Endodermal cell (in vitro differentiated cells): ENCODE measurements around the gene ZNF304. TPM values are rescaled to one million over a fixed set of nuclear protein-coding genes. Genes with fewer than 3 reads are reported as not detected.

Experiments used
- DNase-seq: peaks from one replicate; pipeline ENCODE4 v3.0.0-alpha.2; 2017
- H3K27ac ChIP-seq: 2 replicates; pipeline ENCODE4 v1.5.1; 2013; ENCODE audit warnings: mild to moderate bottlenecking, low read depth, low read length, moderate library complexity
- H3K27me3 ChIP-seq: 2 replicates; pipeline ENCODE4 v1.6.1; 2013; ENCODE audit warnings: mild to moderate bottlenecking, low read length, moderate library complexity; ENCODE audit not compliant: insufficient read depth, control insufficient read depth, poor library complexity, severe bottlenecking
- H3K36me3 ChIP-seq: 2 replicates; pipeline ENCODE4 v1.7.0; 2013; ENCODE audit warnings: mild to moderate bottlenecking, low read length, moderate library complexity; ENCODE audit not compliant: control insufficient read depth, insufficient read depth
- H3K4me1 ChIP-seq: one replicate; pipeline ENCODE4 v1.7.0; 2013; ENCODE audit warnings: low read length; ENCODE audit not compliant: control insufficient read depth, insufficient read depth
- H3K4me3 ChIP-seq: 2 replicates; pipeline ENCODE4 v1.5.1; 2013; ENCODE audit warnings: mild to moderate bottlenecking, low read length, moderate library complexity
- H3K9ac ChIP-seq: 2 replicates; pipeline ENCODE4 v1.6.1; 2013; ENCODE audit warnings: mild to moderate bottlenecking, low read length, moderate library complexity; ENCODE audit not compliant: poor library complexity, severe bottlenecking; ENCODE audit errors: extremely low read depth
- H3K9me3 ChIP-seq: 2 replicates; pipeline ENCODE4 v1.6.1; 2013; ENCODE audit warnings: mild to moderate bottlenecking, low read length, moderate library complexity; ENCODE audit not compliant: control insufficient read depth
- H3K27ac Mint-ChIP-seq: 2 replicates; pipeline ENCODE4 v1.8.0; 2020; ENCODE audit warnings: mixed read lengths
- H3K27me3 Mint-ChIP-seq: 2 replicates; pipeline ENCODE4 v1.8.0; 2021; ENCODE audit warnings: mild to moderate bottlenecking, mixed read lengths; ENCODE audit not compliant: insufficient read depth
- H3K36me3 Mint-ChIP-seq: 2 replicates; pipeline ENCODE4 v1.8.0; 2020; ENCODE audit warnings: low read depth, mixed read lengths
- H3K4me1 Mint-ChIP-seq: 2 replicates; pipeline ENCODE4 v1.8.0; 2020; ENCODE audit warnings: mixed read lengths
- H3K4me3 Mint-ChIP-seq: 2 replicates; pipeline ENCODE4 v1.8.0; 2020; ENCODE audit warnings: mild to moderate bottlenecking, moderate library complexity, mixed read lengths
- H3K9me3 Mint-ChIP-seq: 2 replicates; pipeline ENCODE4 v1.8.0; 2020; ENCODE audit warnings: mild to moderate bottlenecking, mixed read lengths
- CTCF ChIP-seq: fragments of 200-600 bp; sonication (generic); conservative IDR thresholded peaks from 2 replicates; pipeline ENCODE4 v1.5.0; 2021; ENCODE audit warnings: antibody characterized with exemption, mild to moderate bottlenecking
- WGBS, 2 experiments: methylation state at CpG; one replicate each; pipeline versions ENCODE4 v1.1.5 to v1.1.7; 2013; ENCODE audit warnings: missing lambda C conversion rate in 2 of 2, mixed read lengths in 1 of 2; ENCODE audit not compliant: insufficient coverage in 1 of 2, insufficient read length in 1 of 2; 5-methylcytosine and 5-hydroxymethylcytosine counted together
- total RNA-seq, 2 donors: library from RNA; stranded (reverse); fragmentation: NEBNext Ultra II Directional in 1 of 2; extraction: Animal tissue kit (Norgen Biotek cat#: 25700) in 1 of 2; gene quantifications; 2 replicates in 1 of 2; 3 replicates in 1 of 2; pipeline ENCODE4 v1.2.1, GENCODE V29; 2021

The ZNF304 gene
- total RNA-seq, 2 donors from 2014 or later = 11.6 to 12.3 TPM

- Histone ChIP-seq H3K27ac (no peak overlapping the region), H3K36me3 (peaks cover 47% of the 10 kb centered on the region), H3K9ac (no peak overlapping the region), H3K4me1 (no peaks in the 10 kb centered on the region), H3K9me3 (no peaks in the 10 kb centered on the region), H3K4me3 (no peak overlapping the region), H3K27me3 (no peaks in the 10 kb centered on the region)
- no peaks in the 10 kb centered on the region for H3K27me3 Mint-ChIP-seq
- WGBS, 2 experiments = 45 to 60% methylated on average over 1 of the region's 1 CpG
- no peak for TF ChIP-seq CTCF
- DNase-seq = no peak
- H3K4me3 Mint-ChIP-seq = no peak overlapping the region
- H3K4me1 Mint-ChIP-seq = no peaks in the 10 kb centered on the region
- peaks cover 34% of the 10 kb centered on the region for H3K36me3 Mint-ChIP-seq
- H3K27ac Mint-ChIP-seq = no peak overlapping the region
- H3K9me3 Mint-ChIP-seq = peaks cover 19% of the 10 kb centered on the region
Observed at GRCh38 chr19:57305056-57305455, 46.0 kb upstream of the ZNF304 start.

GRCh38 chr19:57308514-57308913 lies 42.6 kb upstream of the ZNF304 start:
- TF ChIP-seq CTCF = no peak

GRCh38 chr19:57310792-57311191 lies 40.3 kb upstream of the ZNF304 start:
- Mint-ChIP-seq H3K4me1 (no peaks in the 10 kb centered on the region), H3K9me3 (peaks cover 19% of the 10 kb centered on the region), H3K27me3 (peaks cover 49% of the 10 kb centered on the region), H3K27ac (no peak overlapping the region), H3K36me3 (no peaks in the 10 kb centered on the region), H3K4me3 (no peak overlapping the region)
- Histone ChIP-seq H3K9me3 (no peaks in the 10 kb centered on the region), H3K27ac (no peak overlapping the region), H3K27me3 (peaks cover 45% of the 10 kb centered on the region), H3K9ac (no peak overlapping the region), H3K4me1 (no peaks in the 10 kb centered on the region), H3K4me3 (no peak overlapping the region), H3K36me3 (no peaks in the 10 kb centered on the region)
- TF ChIP-seq CTCF = no peak
- no peak for DNase-seq
- 74 to 92% methylated on average over 2 of the region's 2 CpGs for WGBS, 2 experiments

More at GRCh38 chr19:57308514-57308913, 42.6 kb upstream of the ZNF304 start:
- H3K4me3 ChIP-seq = no peak overlapping the region
- no peaks in the 10 kb centered on the region for H3K4me1 ChIP-seq
- peaks cover 23% of the 10 kb centered on the region for H3K27me3 ChIP-seq
- DNase-seq = no peak
- Mint-ChIP-seq H3K27ac (no peak overlapping the region), H3K4me3 (no peak overlapping the region), H3K9me3 (peaks cover 19% of the 10 kb centered on the region), H3K27me3 (peaks cover 26% of the 10 kb centered on the region), H3K36me3 (peaks cover 9% of the 10 kb centered on the region), H3K4me1 (no peaks in the 10 kb centered on the region)
- H3K36me3 ChIP-seq = peaks cover 14% of the 10 kb centered on the region
- H3K9me3 ChIP-seq = no peaks in the 10 kb centered on the region
- H3K9ac ChIP-seq = no peak overlapping the region
- no peak overlapping the region for H3K27ac ChIP-seq
